Neural progenitor cell (in vitro differentiated cells): ENCODE data around the gene C12orf56. TPM values are rescaled to one million over a fixed set of nuclear protein-coding genes. Genes with fewer than 3 reads are reported as not detected.

Experiments
- DNase-seq: peaks from one replicate; pipeline ENCODE4 v3.0.0-alpha.2; 2016; ENCODE audit warnings: low spot score
- H2AFZ ChIP-seq: fragments of 200-600 bp; sonication (generic); replicated peaks from 2 replicates; pipeline ENCODE4 v1.6.1; 2016; ENCODE audit warnings: antibody characterized with exemption
- H3F3A ChIP-seq: fragments of 200-600 bp; sonication (generic); 2 replicates; pipeline ENCODE4 v1.6.1; 2016; ENCODE audit warnings: antibody characterized with exemption, low read depth
- H3K27ac ChIP-seq: fragments of 200-600 bp; sonication (generic); 2 replicates; pipeline ENCODE4 v1.5.1; 2016; ENCODE audit warnings: mild to moderate bottlenecking
- H3K27me3 ChIP-seq: fragments of 200-600 bp; sonication (generic); 2 replicates; pipeline ENCODE4 v1.6.1; 2016; ENCODE audit warnings: mild to moderate bottlenecking, moderate library complexity
- H3K36me3 ChIP-seq: fragments of 200-600 bp; sonication (generic); 2 replicates; pipeline ENCODE4 v1.5.1; 2016
- H3K4me1 ChIP-seq: fragments of 200-600 bp; sonication (generic); 2 replicates; pipeline ENCODE4 v1.6.1; 2016; ENCODE audit warnings: mixed run types
- H3K4me2 ChIP-seq: fragments of 200-600 bp; sonication (generic); 2 replicates; pipeline ENCODE4 v1.6.1; 2016
- H3K4me3 ChIP-seq: fragments of 200-600 bp; sonication (generic); 2 replicates; pipeline ENCODE4 v1.5.1; 2016
- H3K79me2 ChIP-seq: fragments of 200-600 bp; sonication (generic); 2 replicates; pipeline ENCODE4 v1.6.1; 2016; ENCODE audit warnings: low read depth
- H3K9ac ChIP-seq: fragments of 200-600 bp; sonication (generic); 2 replicates; pipeline ENCODE4 v1.6.1; 2016
- H3K9me3 ChIP-seq: fragments of 200-600 bp; sonication (generic); 2 replicates; pipeline ENCODE4 v1.5.1; 2016; ENCODE audit warnings: low read depth
- H4K20me1 ChIP-seq: fragments of 200-600 bp; sonication (generic); 2 replicates; pipeline ENCODE4 v1.6.1; 2016; ENCODE audit warnings: low read depth
- H3K27ac Mint-ChIP-seq: 3 replicates; pipeline ENCODE4 v1.8.0; 2021; ENCODE audit warnings: mixed read lengths
- H3K27me3 Mint-ChIP-seq: 2 replicates; pipeline ENCODE4 v1.8.0; 2022; ENCODE audit warnings: low read depth, mild to moderate bottlenecking, inconsistent platforms, moderate library complexity, mixed read lengths; ENCODE audit not compliant: insufficient read depth
- H3K36me3 Mint-ChIP-seq: 3 replicates; pipeline ENCODE4 v1.8.0; 2021; ENCODE audit warnings: mixed read lengths
- H3K4me1 Mint-ChIP-seq: 3 replicates; pipeline ENCODE4 v1.8.0; 2021; ENCODE audit warnings: mixed read lengths
- H3K4me3 Mint-ChIP-seq: 3 replicates; pipeline ENCODE4 v1.8.0; 2021; ENCODE audit warnings: mild to moderate bottlenecking, moderate library complexity, mixed read lengths
- H3K9me3 Mint-ChIP-seq: 3 replicates; pipeline ENCODE4 v1.8.0; 2020; ENCODE audit warnings: mixed read lengths
- CTCF ChIP-seq: fragments of 200-600 bp; sonication (generic); IDR thresholded peaks from 2 replicates; pipeline ENCODE4 v1.5.1; 2017; ENCODE audit warnings: antibody characterized with exemption, mild to moderate bottlenecking
- EZH2 ChIP-seq: fragments of 200-600 bp; sonication (generic); IDR thresholded peaks from 2 replicates; pipeline ENCODE4 v1.6.1; 2017; ENCODE audit warnings: antibody characterized with exemption, mild to moderate bottlenecking, moderate library complexity
- EZH2phosphoT487 ChIP-seq: fragments of 200-600 bp; sonication (generic); IDR thresholded peaks from 2 replicates; pipeline ENCODE4 v1.6.1; 2017; ENCODE audit warnings: antibody characterized with exemption
- total RNA-seq: library from RNA; depleted of rRNA; stranded (reverse); fragments of >200 nt; gene quantifications from 2 replicates; pipeline ENCODE4 v1.2.3, GENCODE V29; 2015; ENCODE audit warnings: low replicate concordance

The C12orf56 gene
- total RNA-seq, 1 donor from 2014 or later, result 4.2 TPM

- no peak overlapping the region for H2AFZ ChIP-seq
- Mint-ChIP-seq H3K9me3 (no peaks in the 10 kb centered on the region), H3K4me1 (no peaks in the 10 kb centered on the region), H3K27me3 (no peaks in the 10 kb centered on the region), H3K36me3 (no peaks in the 10 kb centered on the region), H3K4me3 (no peak overlapping the region), H3K27ac (no peak overlapping the region)
- no peak overlapping the region for H3K27ac ChIP-seq
- no peaks in the 10 kb centered on the region for H3K79me2 ChIP-seq
- TF ChIP-seq EZH2phosphoT487 (no peak), EZH2 (no peak), CTCF (no peak)
- DNase-seq, result no peak
- H3K4me3 ChIP-seq, result no peak overlapping the region
- H3K4me2 ChIP-seq, result no peak overlapping the region
- peaks cover 5% of the 10 kb centered on the region for H3K9me3 ChIP-seq
- no peaks in the 10 kb centered on the region for H3K4me1 ChIP-seq
- H3K27me3 ChIP-seq, result no peaks in the 10 kb centered on the region
- no peaks in the 10 kb centered on the region for H3K36me3 ChIP-seq
- no peak overlapping the region for H3K9ac ChIP-seq
- H3F3A ChIP-seq, result no peaks in the 10 kb centered on the region
- H4K20me1 ChIP-seq, result no peaks in the 10 kb centered on the region
These were observed 158.4 kb downstream of the C12orf56 start for GRCh38 chr12:64232196-64232595.

GRCh38 chr12:64229796-64230195, 160.8 kb downstream of the C12orf56 start:
- no peaks in the 10 kb centered on the region for H3K27me3 ChIP-seq
- Mint-ChIP-seq H3K9me3 (no peaks in the 10 kb centered on the region), H3K36me3 (no peaks in the 10 kb centered on the region), H3K27ac (no peak overlapping the region), H3K4me1 (no peaks in the 10 kb centered on the region), H3K27me3 (peaks cover 2% of the 10 kb centered on the region), H3K4me3 (no peak overlapping the region)
- H3K9me3 ChIP-seq, result peaks cover 5% of the 10 kb centered on the region
- H4K20me1 ChIP-seq, result no peaks in the 10 kb centered on the region
- DNase-seq, result no peak
- TF ChIP-seq EZH2 (no peak), EZH2phosphoT487 (no peak), CTCF (no peak)
- no peak overlapping the region for H3K9ac ChIP-seq
- no peak overlapping the region for H3K4me3 ChIP-seq
- H3F3A ChIP-seq, result no peaks in the 10 kb centered on the region
- H3K79me2 ChIP-seq, result no peaks in the 10 kb centered on the region
- H3K27ac ChIP-seq, result no peak overlapping the region
- H2AFZ ChIP-seq, result no peak overlapping the region
- no peak overlapping the region for H3K4me2 ChIP-seq
- H3K36me3 ChIP-seq, result no peaks in the 10 kb centered on the region
- H3K4me1 ChIP-seq, result no peaks in the 10 kb centered on the region

GRCh38 chr12:64229240-64229639, 161.3 kb downstream of the C12orf56 start:
- Histone ChIP-seq H3K4me1 (no peaks in the 10 kb centered on the region), H4K20me1 (no peaks in the 10 kb centered on the region), H3K27ac (no peak overlapping the region), H3K4me3 (no peak overlapping the region), H3K36me3 (no peaks in the 10 kb centered on the region), H3K27me3 (no peaks in the 10 kb centered on the region), H3K9me3 (peaks cover 5% of the 10 kb centered on the region), H3F3A (no peaks in the 10 kb centered on the region), H2AFZ (no peak overlapping the region), H3K4me2 (no peak overlapping the region), H3K9ac (no peak overlapping the region), H3K79me2 (no peaks in the 10 kb centered on the region)
- peak; percentile 26 for DNase-seq
- Mint-ChIP-seq H3K4me3 (no peak overlapping the region), H3K4me1 (no peaks in the 10 kb centered on the region), H3K27ac (no peak overlapping the region), H3K36me3 (no peaks in the 10 kb centered on the region), H3K9me3 (no peaks in the 10 kb centered on the region), H3K27me3 (peaks cover 2% of the 10 kb centered on the region)
- no peak for TF ChIP-seq EZH2
- TF ChIP-seq CTCF, result no peak
- no peak for TF ChIP-seq EZH2phosphoT487

GRCh38 chr12:64225626-64226025, 164.9 kb downstream of the C12orf56 start:
- no peak for TF ChIP-seq EZH2phosphoT487

More at GRCh38 chr12:64225626-64226025, 164.9 kb downstream of the C12orf56 start:
- Histone ChIP-seq H3K4me3 (no peak overlapping the region), H2AFZ (no peak overlapping the region), H3K4me1 (peaks cover 7% of the 10 kb centered on the region), H3K27ac (no peak overlapping the region), H3K4me2 (no peak overlapping the region), H4K20me1 (no peaks in the 10 kb centered on the region), H3K27me3 (no peaks in the 10 kb centered on the region), H3K79me2 (peaks cover 8% of the 10 kb centered on the region), H3K36me3 (no peaks in the 10 kb centered on the region), H3F3A (peaks cover 14% of the 10 kb centered on the region), H3K9me3 (peaks cover 5% of the 10 kb centered on the region), H3K9ac (no peak overlapping the region)
- no peaks in the 10 kb centered on the region for H3K9me3 Mint-ChIP-seq
- peaks cover 13% of the 10 kb centered on the region for H3K4me1 Mint-ChIP-seq
- no peaks in the 10 kb centered on the region for H3K36me3 Mint-ChIP-seq
- DNase-seq, result no peak
- no peak overlapping the region for H3K27ac Mint-ChIP-seq
- H3K27me3 Mint-ChIP-seq, result peaks cover 2% of the 10 kb centered on the region
- H3K4me3 Mint-ChIP-seq, result no peak overlapping the region
